ENCODE data around the gene CNOT4. TPM values are rescaled to one million over a fixed set of nuclear protein-coding genes. Genes with fewer than 3 reads are reported as not detected.

The CNOT4 gene
- total RNA-seq, 4 donors from 2014 or later, result 25.6 to 36.8 (median 29.3) TPM

GRCh38 chr7:135517060-135517459, 7.2 kb upstream of the CNOT4 start:
- WGBS, 2 donors, result 76 to 84% methylated on average over 3 of the region's 3 CpGs
- Histone ChIP-seq H3K4me1 (no peaks in the 10 kb centered on the region), H3K36me3 (no peaks in the 10 kb centered on the region), H3K4me3 (replicated peaks in 1 of 3) (no peak overlapping the region), H3K9me3 (no peaks in the 10 kb centered on the region), H3K27ac (no peak overlapping the region), H3K27me3 (no peaks in the 10 kb centered on the region)
- no peak for DNase-seq
- TF ChIP-seq CTCF (IDR thresholded peaks at IDR 0.05), result no peak
- no peak for TF ChIP-seq POLR2A (IDR thresholded peaks at IDR 0.05)
- intact Hi-C loops (cut with DNase I), result no loop called here

GRCh38 chr7:135514856-135515255, 5.0 kb upstream of the CNOT4 start:
- H3K36me3 ChIP-seq, result no peaks in the 10 kb centered on the region
- no peak overlapping the region for H3K4me3 ChIP-seq (replicated peaks in 1 of 3)
- no peaks in the 10 kb centered on the region for H3K9me3 ChIP-seq
- H3K27ac ChIP-seq, result no peak overlapping the region
- no peak for DNase-seq
- no peak for TF ChIP-seq POLR2A (IDR thresholded peaks at IDR 0.05)
- TF ChIP-seq CTCF (IDR thresholded peaks at IDR 0.05), result no peak
- no peaks in the 10 kb centered on the region for H3K27me3 ChIP-seq
- H3K4me1 ChIP-seq, result peaks cover 0 to 4% of the 10 kb centered on the region in 2 donors
- intact Hi-C loops (cut with DNase I), result loop anchor here (5.0 kb wide), 1 partner anchor 37 kb away; no protein-coding TSS in a partner anchor
- WGBS, 2 donors, result 76 to 77% methylated on average over 3 of the region's 3 CpGs

GRCh38 chr7:135512135-135512887, 2.4 kb upstream of the CNOT4 start:
- no peak for DNase-seq
- Histone ChIP-seq H3K36me3 (no peaks in the 10 kb centered on the region), H3K4me3 (replicated peaks in 1 of 3) (no peak overlapping the region), H3K9me3 (no peaks in the 10 kb centered on the region), H3K27me3 (no peaks in the 10 kb centered on the region), H3K27ac (no peak overlapping the region), H3K4me1 (peaks cover 8 to 16% of the 10 kb centered on the region in 2 donors)
- intact Hi-C loops (cut with DNase I), result loop anchor here (5.0 kb wide), 1 partner anchor 40 kb away; no protein-coding TSS in a partner anchor
- 96% methylated on average over 2 of the region's 2 CpGs for WGBS, 2 donors
- TF ChIP-seq POLR2A (IDR thresholded peaks at IDR 0.05) (no peak), CTCF (IDR thresholded peaks at IDR 0.05) (peak in 5 of 6 experiments; percentile 21 to 59 (median 54))

GRCh38 chr7:135510592-135511183, 786 bp upstream of the CNOT4 start:
- H3K27ac ChIP-seq, result no peak overlapping the region
- H3K36me3 ChIP-seq, result no peaks in the 10 kb centered on the region
- no peaks in the 10 kb centered on the region for H3K9me3 ChIP-seq
- H3K27me3 ChIP-seq, result no peaks in the 10 kb centered on the region
- peak overlapping the region; percentile 68 to 83 (median 80) for H3K4me3 ChIP-seq (replicated peaks in 1 of 3)
- TF ChIP-seq CTCF (IDR thresholded peaks at IDR 0.05), result no peak
- TF ChIP-seq POLR2A (IDR thresholded peaks at IDR 0.05), result no peak
- 2 to 7% methylated on average over 17 of the region's 17 CpGs for WGBS, 2 donors
- DNase-seq, result no peak
- intact Hi-C loops (cut with DNase I), result loop anchor here (5.0 kb wide), 1 partner anchor 42 kb away; no protein-coding TSS in a partner anchor
- H3K4me1 ChIP-seq, result peaks cover 20% of the 10 kb centered on the region in 2 donors

- TF ChIP-seq CTCF (IDR thresholded peaks at IDR 0.05) (no peak), POLR2A (IDR thresholded peaks at IDR 0.05) (no peak)
- no peak for DNase-seq
- Histone ChIP-seq H3K4me1 (peaks cover 20 to 23% of the 10 kb centered on the region in 2 donors), H3K27me3 (no peaks in the 10 kb centered on the region), H3K27ac (peak overlapping the region; percentile 91 to 93 (median 92)), H3K4me3 (replicated peaks in 1 of 3) (peak overlapping the region; percentile 46 to 93 (median 80)), H3K9me3 (no peaks in the 10 kb centered on the region), H3K36me3 (no peaks in the 10 kb centered on the region)
- intact Hi-C loops (cut with DNase I), result no loop called here
- 0% methylated on average over 14 of the region's 14 CpGs for WGBS, 2 donors
Measured at GRCh38 chr7:135509589-135509838, 388 bp downstream of the CNOT4 start.
